Common myeloid progenitor, CD34-positive (primary cell): Measurements from ENCODE around the gene PPP3CB.

Experiments used
- CTCF ChIA-PET: fragments of 350-600 bp; sonication (Branson Sonifier 250); formaldehyde crosslinking; loops from one replicate; lab custom pipeline; 2021; ENCODE audit warnings: antibody characterized with exemption; lab: Charles Lee
- POLR2A ChIA-PET: fragments of 350-600 bp; sonication (Branson Sonifier 250); formaldehyde crosslinking; loops from one replicate; lab custom pipeline; 2021; ENCODE audit warnings: antibody characterized with exemption; lab: Charles Lee
- DNase-seq, 3 donors: peaks; one replicate each; pipeline versions ENCODE4 v3.0.0 to v3.0.0-alpha.2; 2013
- H3K27ac ChIP-seq, 2 experiments: 1 replicate in 1 of 2; 2 replicates in 1 of 2; pipeline ENCODE4 v1.7.0; 2013; ENCODE audit warnings: inconsistent platforms in 2 of 2, low read length in 2 of 2, mild to moderate bottlenecking in 2 of 2, low read depth in 1 of 2, moderate library complexity in 1 of 2; ENCODE audit not compliant: severe bottlenecking in 2 of 2, insufficient read depth in 1 of 2, poor library complexity in 1 of 2
- H3K27me3 ChIP-seq, 5 experiments: replicated peaks in 2 of 5; 1 replicate in 3 of 5; 2 replicates in 2 of 5; pipeline versions ENCODE4 v1.6.1 to v1.7.0; 2013; ENCODE audit warnings: low read length in 4 of 5, mild to moderate bottlenecking in 2 of 5, moderate library complexity in 2 of 5, inconsistent platforms in 1 of 5; ENCODE audit not compliant: insufficient read depth in 5 of 5, control insufficient read depth in 4 of 5
- H3K36me3 ChIP-seq, 4 experiments: 1 replicate in 2 of 4; 2 replicates in 2 of 4; pipeline versions ENCODE4 v1.6.1 to v1.7.0; 2013; ENCODE audit warnings: low read length in 3 of 4, control low read depth in 1 of 4, mild to moderate bottlenecking in 1 of 4; ENCODE audit not compliant: control insufficient read depth in 4 of 4, insufficient read depth in 4 of 4
- H3K4me1 ChIP-seq, 4 experiments: 1 replicate in 3 of 4; 2 replicates in 1 of 4; pipeline versions ENCODE4 v1.6.1 to v1.7.1; 2013; ENCODE audit warnings: low read length in 3 of 4, mild to moderate bottlenecking in 3 of 4, control low read depth in 1 of 4, inconsistent platforms in 1 of 4, moderate library complexity in 1 of 4; ENCODE audit not compliant: control insufficient read depth in 4 of 4, insufficient read depth in 4 of 4; ENCODE audit errors: control extremely low read depth in 1 of 4
- H3K4me3 ChIP-seq, 7 experiments: 1 replicate in 4 of 7; 2 replicates in 3 of 7; pipeline versions ENCODE4 v1.5.1 to v1.7.0; 2013; ENCODE audit warnings: mild to moderate bottlenecking in 7 of 7, low read length in 6 of 7, moderate library complexity in 6 of 7, inconsistent platforms in 2 of 7, low read depth in 2 of 7, control low read depth in 1 of 7; ENCODE audit not compliant: insufficient read depth in 4 of 7, control insufficient read depth in 1 of 7; ENCODE audit errors: extremely low read depth in 1 of 7
- H3K9me3 ChIP-seq, 5 experiments: 1 replicate in 4 of 5; 2 replicates in 1 of 5; pipeline versions ENCODE4 v1.6.1 to v1.7.1; 2013; ENCODE audit warnings: low read length in 4 of 5, mild to moderate bottlenecking in 2 of 5, inconsistent platforms in 1 of 5, low read depth in 1 of 5, moderate library complexity in 1 of 5; ENCODE audit not compliant: control insufficient read depth in 4 of 5, insufficient read depth in 2 of 5; ENCODE audit errors: control extremely low read depth in 1 of 5
- WGBS: methylation state at CpG from one replicate; pipeline ENCODE4 v1.1.5; 2013; ENCODE audit not compliant: insufficient coverage; 5-methylcytosine and 5-hydroxymethylcytosine counted together

Gene PPP3CB

GRCh38 chr10:73413108-73413527 lies 82.7 kb downstream of the PPP3CB start:
- Histone ChIP-seq H3K9me3 (no peaks in the 10 kb centered on the region), H3K4me3 (peak overlapping the region; percentile 74 to 97 (median 95)), H3K4me1 (peaks cover 9 to 32% (median 20%) of the 10 kb centered on the region in 4 experiments), H3K27me3 (peaks cover 0 to 1% (median 0%) of the 10 kb centered on the region in 5 experiments), H3K36me3 (peaks cover 0 to under 1% (median 0%) of the 10 kb centered on the region in 4 experiments), H3K27ac (peak overlapping the region; percentile 96 to 98)
- CTCF ChIA-PET: interaction anchor here (0.6 to 2.2 kb wide), 3 partner anchors 12 to 57 kb away, joined by 3 to 4 read pairs (median 3); no protein-coding TSS in a partner anchor
- POLR2A ChIA-PET: interaction anchor here (0.7 to 1.4 kb wide), 2 partner anchors 18 to 160 kb away, joined by 3 read pairs; partner anchors contain the start of gene MRPS16
- whole genome bisulfite sequencing: 0% methylated on average over 9 of the region's 9 CpGs
- peak; percentile 60 to 86 (median 81) for DNase-seq

GRCh38 chr10:73410897-73411296 lies 84.9 kb downstream of the PPP3CB start:
- peaks cover 0 to 7% (median 3%) of the 10 kb centered on the region in 4 experiments for H3K36me3 ChIP-seq
- WGBS: no CpG with 5 or more reads among the region's 1 CpG
- no peaks in the 10 kb centered on the region for H3K9me3 ChIP-seq
- no peak overlapping the region for H3K27ac ChIP-seq
- ChIA-PET POLR2A (no interaction called here), CTCF (interaction anchor here (1.3 to 2.2 kb wide), 2 partner anchors 9 to 41 kb away, joined by 4 read pairs; no protein-coding TSS in a partner anchor)
- peaks cover 9 to 32% (median 20%) of the 10 kb centered on the region in 4 experiments for H3K4me1 ChIP-seq
- peaks cover 0 to 1% (median 0%) of the 10 kb centered on the region in 5 experiments for H3K27me3 ChIP-seq
- H3K4me3 ChIP-seq: no peak overlapping the region
- no peak for DNase-seq

- CTCF ChIA-PET: interaction anchor here (1.0 kb wide), 1 partner anchor 205 kb away, joined by 4 read pairs; no protein-coding TSS in a partner anchor
- POLR2A ChIA-PET: interaction anchor here (0.6 kb wide), 1 partner anchor 164 kb away, joined by 4 read pairs; no protein-coding TSS in a partner anchor
- WGBS: no CpG with 5 or more reads among the region's 4 CpGs
Observed at GRCh38 chr10:73408978-73409521, 86.8 kb downstream of the PPP3CB start.

DNA sequence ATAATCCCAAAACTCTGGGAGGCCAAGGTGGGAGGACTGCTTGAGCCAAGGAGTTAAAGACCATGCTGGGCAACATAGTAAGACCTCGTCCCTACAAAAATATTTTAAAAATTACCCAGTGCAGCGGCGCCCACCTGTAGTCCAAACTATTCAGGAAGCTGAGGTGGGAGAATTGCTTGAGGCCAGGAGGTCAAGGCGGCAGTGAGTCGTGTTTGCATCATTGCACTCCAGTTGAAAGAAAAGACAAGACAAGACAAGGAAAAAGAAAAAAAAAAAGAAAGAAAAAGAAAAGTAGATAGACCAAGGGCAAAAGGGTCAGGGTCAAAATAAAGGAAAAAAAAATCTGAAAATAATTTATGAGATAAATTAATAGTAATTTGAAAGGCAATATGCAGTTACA lies 87.8 kb downstream of the PPP3CB start:
- H3K9me3 ChIP-seq: no peaks in the 10 kb centered on the region
- H3K36me3 ChIP-seq: peaks cover 0 to 7% (median 3%) of the 10 kb centered on the region in 4 experiments
- H3K4me3 ChIP-seq: no peak overlapping the region
- peaks cover 5 to 20% (median 10%) of the 10 kb centered on the region in 4 experiments for H3K4me1 ChIP-seq
- ChIA-PET POLR2A (no interaction called here), CTCF (no interaction called here)
- H3K27me3 ChIP-seq: no peaks in the 10 kb centered on the region
- DNase-seq: no peak
- H3K27ac ChIP-seq: no peak overlapping the region
- 100% methylated on average over 4 of the region's 5 CpGs for WGBS

More at GRCh38 chr10:73408978-73409521, 86.8 kb downstream of the PPP3CB start:
- H3K27me3 ChIP-seq: no peaks in the 10 kb centered on the region
- H3K9me3 ChIP-seq: no peaks in the 10 kb centered on the region
- H3K4me1 ChIP-seq: peaks cover 9 to 23% (median 13%) of the 10 kb centered on the region in 4 experiments
- no peak overlapping the region for H3K27ac ChIP-seq
- H3K36me3 ChIP-seq: peaks cover 0 to 7% (median 3%) of the 10 kb centered on the region in 4 experiments
- no peak overlapping the region for H3K4me3 ChIP-seq
- DNase-seq: no peak

DNA sequence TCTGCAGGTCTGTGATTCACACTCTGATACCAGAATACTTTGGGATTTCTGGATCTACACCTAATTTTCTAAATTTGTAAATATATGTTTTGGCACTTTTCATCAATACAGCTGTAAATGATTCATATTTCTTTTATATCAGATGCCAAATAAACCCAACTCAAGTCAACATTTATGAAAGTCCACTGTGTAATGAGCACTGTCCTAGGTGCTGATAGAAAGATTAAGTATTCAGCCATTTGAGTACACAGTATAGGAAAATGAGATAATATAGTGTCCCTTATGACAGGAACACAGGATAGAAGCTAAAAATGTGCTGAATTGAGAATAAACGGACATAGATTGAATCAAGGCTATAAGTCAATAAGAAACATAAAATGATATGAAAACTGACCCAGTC lies 88.3 kb downstream of the PPP3CB start:
- H3K9me3 ChIP-seq: no peaks in the 10 kb centered on the region
- DNase-seq: no peak
- ChIA-PET POLR2A (no interaction called here), CTCF (interaction anchor here (1.2 to 1.5 kb wide), 2 partner anchors 10 to 11 kb away, joined by 3 to 4 read pairs; no protein-coding TSS in a partner anchor)
- no peak overlapping the region for H3K27ac ChIP-seq
- no peaks in the 10 kb centered on the region for H3K27me3 ChIP-seq
- H3K4me1 ChIP-seq: peaks cover 0 to 14% (median 5%) of the 10 kb centered on the region in 4 experiments
- no peak overlapping the region for H3K4me3 ChIP-seq
- peaks cover 0 to 7% (median 3%) of the 10 kb centered on the region in 4 experiments for H3K36me3 ChIP-seq
- WGBS: no CpG with 5 or more reads among the region's 1 CpG

DNA sequence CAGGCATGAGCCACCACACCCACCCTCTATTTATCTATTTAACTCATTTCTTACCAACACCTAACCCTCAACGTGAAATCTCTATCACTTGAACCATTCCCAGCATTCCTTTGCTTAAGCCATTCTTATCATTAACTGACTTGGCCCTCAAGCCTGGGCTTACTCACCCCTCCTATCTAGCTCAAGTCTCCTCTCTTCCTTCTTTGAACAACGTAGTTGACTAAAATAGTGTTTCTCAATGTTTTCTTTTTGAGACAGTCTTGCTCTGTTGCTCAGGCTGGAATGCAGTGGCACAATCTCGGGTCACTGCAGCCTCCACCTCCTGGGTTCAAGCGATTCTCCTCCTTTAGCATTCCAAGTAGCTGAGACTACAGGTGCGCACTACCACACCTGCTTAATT lies 89.0 kb downstream of the PPP3CB start:
- CTCF ChIA-PET: interaction anchor here (1.2 to 1.5 kb wide), 2 partner anchors 9 to 12 kb away, joined by 3 to 4 read pairs; no protein-coding TSS in a partner anchor

DNA sequence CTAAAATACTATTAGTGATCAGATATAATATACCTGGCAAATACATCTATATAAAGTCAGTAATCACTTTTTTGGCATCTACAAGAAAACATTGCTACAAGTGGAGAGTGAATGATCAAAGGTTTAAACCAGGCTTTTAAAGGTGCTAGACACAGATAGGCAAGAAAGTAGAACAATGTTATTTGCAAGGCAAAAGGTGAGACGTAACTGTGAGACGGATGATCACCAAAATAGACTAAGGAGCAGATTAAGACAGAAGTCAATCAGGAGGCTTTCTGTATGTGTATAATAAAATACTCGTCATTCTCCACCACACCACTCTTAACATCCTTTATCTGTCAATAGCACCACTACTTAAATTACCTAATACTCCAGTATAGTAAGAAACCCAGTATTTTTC lies 90.3 kb downstream of the PPP3CB start:
- CTCF ChIA-PET: no interaction called here
- Histone ChIP-seq H3K9me3 (no peaks in the 10 kb centered on the region), H3K4me1 (peaks cover 0 to 8% (median 1%) of the 10 kb centered on the region in 4 experiments), H3K36me3 (peaks cover 0 to 9% (median 4%) of the 10 kb centered on the region in 4 experiments), H3K27ac (no peak overlapping the region), H3K4me3 (no peak overlapping the region), H3K27me3 (no peaks in the 10 kb centered on the region)
- no peak for DNase-seq
- WGBS: 100% methylated on average over 1 of the region's 3 CpGs
- POLR2A ChIA-PET: no interaction called here

More for the DNA sequence above, 89.0 kb downstream of the PPP3CB start:
- no peak for DNase-seq
- WGBS: 100% methylated on average over 5 of the region's 5 CpGs
- Histone ChIP-seq H3K4me1 (peaks cover 0 to 10% (median 1%) of the 10 kb centered on the region in 4 experiments), H3K36me3 (peaks cover 0 to 7% (median 3%) of the 10 kb centered on the region in 4 experiments), H3K9me3 (no peaks in the 10 kb centered on the region), H3K27ac (no peak overlapping the region), H3K4me3 (no peak overlapping the region), H3K27me3 (no peaks in the 10 kb centered on the region)
- POLR2A ChIA-PET: no interaction called here
